ENCODE results near the gene SLC35A5. TPM values are rescaled to one million over a fixed set of nuclear protein-coding genes. Genes with fewer than 3 reads are reported as not detected.

SLC35A5 gene
- total and polyA plus RNA-seq, 5 donors from 2014 or later = 9.7 to 27.0 (median 25.2) TPM

GRCh38 chr3:112597945-112598344 is 36.1 kb downstream of the SLC35A5 start:
- no peaks in the 10 kb centered on the region for H3K27me3 ChIP-seq (ENCODE audit: control insufficient read depth, insufficient read depth, low read length)
- Mint-ChIP-seq H3K27ac (no peak overlapping the region), H3K4me1 (peaks cover 8 to 16% (median 8%) of the 10 kb centered on the region in 4 donors), H3K27me3 (no peaks in the 10 kb centered on the region), H3K4me3 (no peak overlapping the region), H3K36me3 (peaks cover 21% of the 10 kb centered on the region), H3K9me3 (peaks cover 0 to 3% (median 0%) of the 10 kb centered on the region in 7 donors)
- H3K27ac ChIP-seq (ENCODE audit: insufficient read depth, low read length, poor library complexity, severe bottlenecking) = no peak overlapping the region
- DNase-seq = no peak
- H3K4me3 ChIP-seq (ENCODE audit: low read depth, low read length) = no peak overlapping the region
- H3K4me1 ChIP-seq (ENCODE audit: control insufficient read depth, insufficient read depth, low read length, poor library complexity, severe bottlenecking) = peaks cover 6% of the 10 kb centered on the region
- peaks cover 8% of the 10 kb centered on the region for H3K36me3 ChIP-seq (ENCODE audit: control insufficient read depth, insufficient read depth, low read length)
- no peaks in the 10 kb centered on the region for H3K9me3 ChIP-seq (ENCODE audit: control insufficient read depth in 2 of 2, low read length in 2 of 2)
- no peak for ATAC-seq (ENCODE audit: low read depth in 2 of 2)

GRCh38 chr3:112598731-112599130 is 36.9 kb downstream of the SLC35A5 start:
- Mint-ChIP-seq H3K9me3 (no peaks in the 10 kb centered on the region), H3K4me1 (peaks cover 8 to 16% (median 10%) of the 10 kb centered on the region in 4 donors), H3K4me3 (no peak overlapping the region), H3K36me3 (peaks cover 18% of the 10 kb centered on the region), H3K27me3 (no peaks in the 10 kb centered on the region), H3K27ac (no peak overlapping the region)
- Histone ChIP-seq H3K27ac (ENCODE audit: insufficient read depth, low read length, poor library complexity, severe bottlenecking) (no peak overlapping the region), H3K36me3 (ENCODE audit: control insufficient read depth, insufficient read depth, low read length) (peaks cover 3% of the 10 kb centered on the region), H3K4me1 (ENCODE audit: control insufficient read depth, insufficient read depth, low read length, poor library complexity, severe bottlenecking) (peaks cover 6% of the 10 kb centered on the region), H3K9me3 (ENCODE audit: control insufficient read depth in 2 of 2, low read length in 2 of 2) (no peaks in the 10 kb centered on the region), H3K27me3 (ENCODE audit: control insufficient read depth, insufficient read depth, low read length) (no peaks in the 10 kb centered on the region), H3K4me3 (ENCODE audit: low read depth, low read length) (no peak overlapping the region)
- DNase-seq = no peak
- ATAC-seq (ENCODE audit: low read depth in 2 of 2) = no peak

GRCh38 chr3:112602217-112602838 is 40.5 kb downstream of the SLC35A5 start:
- H3K4me1 Mint-ChIP-seq = peaks cover 8 to 21% (median 15%) of the 10 kb centered on the region in 4 donors
- H3K9me3 Mint-ChIP-seq = no peaks in the 10 kb centered on the region
- no peak overlapping the region for H3K4me3 Mint-ChIP-seq
- Histone ChIP-seq H3K27ac (ENCODE audit: insufficient read depth, low read length, poor library complexity, severe bottlenecking) (no peak overlapping the region), H3K36me3 (ENCODE audit: control insufficient read depth, insufficient read depth, low read length) (no peaks in the 10 kb centered on the region), H3K9me3 (ENCODE audit: control insufficient read depth in 2 of 2, low read length in 2 of 2) (no peaks in the 10 kb centered on the region), H3K4me1 (ENCODE audit: control insufficient read depth, insufficient read depth, low read length, poor library complexity, severe bottlenecking) (peaks cover 9% of the 10 kb centered on the region), H3K4me3 (ENCODE audit: low read depth, low read length) (no peak overlapping the region), H3K27me3 (ENCODE audit: control insufficient read depth, insufficient read depth, low read length) (no peaks in the 10 kb centered on the region)
- ATAC-seq (ENCODE audit: low read depth in 2 of 2) (no peak), DNase-seq (peak in 1 of 3 donors; percentile 37)
- peaks cover 10% of the 10 kb centered on the region for H3K36me3 Mint-ChIP-seq
- H3K27me3 Mint-ChIP-seq = peaks cover 4% of the 10 kb centered on the region
- no peak overlapping the region for H3K27ac Mint-ChIP-seq

DNA sequence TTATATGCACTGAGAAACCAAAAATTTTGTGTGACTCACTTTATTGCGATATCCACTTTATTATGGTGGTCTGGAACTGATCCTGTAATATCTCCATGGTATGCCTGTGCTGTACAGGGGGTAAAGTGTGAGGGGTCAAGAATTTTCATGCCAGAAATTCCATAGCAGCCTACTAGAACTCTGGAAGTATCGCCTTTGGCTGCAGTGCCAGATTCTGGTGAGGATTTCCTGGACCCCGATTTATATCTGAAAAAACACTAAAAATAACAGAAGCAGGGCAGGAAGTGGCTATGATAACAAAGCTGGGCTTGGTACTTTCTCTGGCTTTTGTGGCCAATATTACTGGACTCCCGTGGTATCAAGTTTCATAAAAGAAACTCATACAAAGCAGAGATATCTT is 42.7 kb downstream of the SLC35A5 start:
- Mint-ChIP-seq H3K27ac (no peak overlapping the region), H3K27me3 (peaks cover 17% of the 10 kb centered on the region), H3K4me3 (no peak overlapping the region), H3K36me3 (peaks cover under 1% of the 10 kb centered on the region), H3K4me1 (peaks cover 8 to 21% (median 16%) of the 10 kb centered on the region in 4 donors), H3K9me3 (no peaks in the 10 kb centered on the region)
- DNase-seq (peak in 1 of 3 donors; percentile 9), ATAC-seq (ENCODE audit: low read depth in 2 of 2) (no peak)
- H3K9me3 ChIP-seq (ENCODE audit: control insufficient read depth in 2 of 2, low read length in 2 of 2) = no peaks in the 10 kb centered on the region
- H3K4me3 ChIP-seq (ENCODE audit: low read depth, low read length) = no peak overlapping the region
- H3K4me1 ChIP-seq (ENCODE audit: control insufficient read depth, insufficient read depth, low read length, poor library complexity, severe bottlenecking) = peaks cover 9% of the 10 kb centered on the region
- H3K27me3 ChIP-seq (ENCODE audit: control insufficient read depth, insufficient read depth, low read length) = no peaks in the 10 kb centered on the region
- H3K36me3 ChIP-seq (ENCODE audit: control insufficient read depth, insufficient read depth, low read length) = no peaks in the 10 kb centered on the region
- H3K27ac ChIP-seq (ENCODE audit: insufficient read depth, low read length, poor library complexity, severe bottlenecking) = no peak overlapping the region

DNA sequence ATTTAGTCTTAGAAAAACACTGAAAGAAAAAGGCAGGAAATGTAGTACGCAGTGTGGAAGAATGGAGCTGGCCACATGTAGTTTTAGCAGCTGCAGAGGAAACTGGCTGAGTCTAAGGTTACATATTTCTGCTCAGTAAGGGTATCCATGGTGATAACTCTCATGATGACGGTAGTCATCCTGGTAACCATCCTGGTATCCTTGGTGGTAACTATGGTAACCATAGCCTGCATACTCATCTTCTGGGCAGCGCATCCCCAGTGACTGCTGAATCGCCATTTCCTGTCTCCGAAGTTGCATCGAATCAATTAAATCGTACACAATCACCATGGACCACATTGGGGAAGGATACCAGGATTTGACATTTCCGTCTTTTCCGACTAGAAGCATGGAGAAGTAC is 43.4 kb downstream of the SLC35A5 start:
- Histone ChIP-seq H3K27ac (ENCODE audit: insufficient read depth, low read length, poor library complexity, severe bottlenecking) (no peak overlapping the region), H3K4me1 (ENCODE audit: control insufficient read depth, insufficient read depth, low read length, poor library complexity, severe bottlenecking) (peaks cover 9% of the 10 kb centered on the region), H3K4me3 (ENCODE audit: low read depth, low read length) (no peak overlapping the region), H3K36me3 (ENCODE audit: control insufficient read depth, insufficient read depth, low read length) (no peaks in the 10 kb centered on the region), H3K9me3 (ENCODE audit: control insufficient read depth in 2 of 2, low read length in 2 of 2) (no peaks in the 10 kb centered on the region), H3K27me3 (ENCODE audit: control insufficient read depth, insufficient read depth, low read length) (no peaks in the 10 kb centered on the region)
- H3K27me3 Mint-ChIP-seq = peaks cover 21% of the 10 kb centered on the region
- H3K4me1 Mint-ChIP-seq = peaks cover 8 to 21% (median 17%) of the 10 kb centered on the region in 4 donors
- DNase-seq (no peak), ATAC-seq (ENCODE audit: low read depth in 2 of 2) (no peak)
- no peak overlapping the region for H3K4me3 Mint-ChIP-seq
- no peaks in the 10 kb centered on the region for H3K9me3 Mint-ChIP-seq
- H3K27ac Mint-ChIP-seq = no peak overlapping the region
- H3K36me3 Mint-ChIP-seq = no peaks in the 10 kb centered on the region

DNA sequence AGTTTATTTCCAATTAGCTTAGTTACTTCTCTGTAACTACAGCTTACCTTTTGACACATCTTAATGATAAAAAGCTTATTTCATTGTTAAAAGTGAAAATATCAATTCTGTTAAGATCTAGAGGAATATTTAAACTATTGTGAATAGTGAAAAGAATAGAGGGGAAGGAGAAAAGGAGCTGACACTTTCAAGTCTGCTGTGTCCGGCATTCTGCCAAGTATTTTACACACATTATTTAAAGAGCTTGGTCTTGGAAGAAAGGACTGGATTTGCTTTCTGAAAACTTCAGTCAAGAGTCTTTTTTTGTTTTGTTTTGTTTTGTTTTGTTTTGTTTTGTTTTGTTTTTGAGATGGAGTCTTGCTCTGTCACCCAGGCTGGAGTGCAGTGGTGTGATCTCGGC is 44.3 kb downstream of the SLC35A5 start:
- no peaks in the 10 kb centered on the region for H3K36me3 Mint-ChIP-seq
- H3K27me3 Mint-ChIP-seq = peaks cover 22% of the 10 kb centered on the region
- no peaks in the 10 kb centered on the region for H3K9me3 Mint-ChIP-seq
- H3K27ac ChIP-seq (ENCODE audit: insufficient read depth, low read length, poor library complexity, severe bottlenecking) = no peak overlapping the region
- no peaks in the 10 kb centered on the region for H3K27me3 ChIP-seq (ENCODE audit: control insufficient read depth, insufficient read depth, low read length)
- H3K9me3 ChIP-seq (ENCODE audit: control insufficient read depth in 2 of 2, low read length in 2 of 2) = no peaks in the 10 kb centered on the region
- no peak for DNase-seq
- H3K4me1 Mint-ChIP-seq = peaks cover 8 to 21% (median 17%) of the 10 kb centered on the region in 4 donors
- H3K4me3 ChIP-seq (ENCODE audit: low read depth, low read length) = no peak overlapping the region
- H3K4me3 Mint-ChIP-seq = no peak overlapping the region
- H3K36me3 ChIP-seq (ENCODE audit: control insufficient read depth, insufficient read depth, low read length) = no peaks in the 10 kb centered on the region
- H3K27ac Mint-ChIP-seq = no peak overlapping the region
- H3K4me1 ChIP-seq (ENCODE audit: control insufficient read depth, insufficient read depth, low read length, poor library complexity, severe bottlenecking) = peaks cover 9% of the 10 kb centered on the region
- ATAC-seq (ENCODE audit: low read depth in 2 of 2) = no peak

GRCh38 chr3:112607863-112608262 is 46.0 kb downstream of the SLC35A5 start:
- Mint-ChIP-seq H3K9me3 (no peaks in the 10 kb centered on the region), H3K27ac (no peak overlapping the region), H3K4me3 (no peak overlapping the region), H3K36me3 (no peaks in the 10 kb centered on the region), H3K4me1 (peaks cover 0 to 13% (median 6%) of the 10 kb centered on the region in 4 donors), H3K27me3 (peaks cover 27% of the 10 kb centered on the region)
- no peak for ATAC-seq (ENCODE audit: low read depth in 2 of 2)
- H3K4me1 ChIP-seq (ENCODE audit: control insufficient read depth, insufficient read depth, low read length, poor library complexity, severe bottlenecking) = peaks cover 3% of the 10 kb centered on the region
- DNase-seq = no peak
- H3K27ac ChIP-seq (ENCODE audit: insufficient read depth, low read length, poor library complexity, severe bottlenecking) = no peak overlapping the region
- H3K4me3 ChIP-seq (ENCODE audit: low read depth, low read length) = no peak overlapping the region
- peaks cover 2% of the 10 kb centered on the region for H3K27me3 ChIP-seq (ENCODE audit: control insufficient read depth, insufficient read depth, low read length)
- no peaks in the 10 kb centered on the region for H3K36me3 ChIP-seq (ENCODE audit: control insufficient read depth, insufficient read depth, low read length)
- no peaks in the 10 kb centered on the region for H3K9me3 ChIP-seq (ENCODE audit: control insufficient read depth in 2 of 2, low read length in 2 of 2)

- peaks cover 0 to 5% (median 2%) of the 10 kb centered on the region in 4 donors for H3K4me1 Mint-ChIP-seq
- H3K4me3 Mint-ChIP-seq = no peak overlapping the region
- ATAC-seq (ENCODE audit: low read depth in 2 of 2) (no peak), DNase-seq (no peak)
- Histone ChIP-seq H3K27me3 (ENCODE audit: control insufficient read depth, insufficient read depth, low read length) (peaks cover 2% of the 10 kb centered on the region), H3K27ac (ENCODE audit: insufficient read depth, low read length, poor library complexity, severe bottlenecking) (no peak overlapping the region), H3K9me3 (ENCODE audit: control insufficient read depth in 2 of 2, low read length in 2 of 2) (no peaks in the 10 kb centered on the region), H3K4me1 (ENCODE audit: control insufficient read depth, insufficient read depth, low read length, poor library complexity, severe bottlenecking) (no peaks in the 10 kb centered on the region), H3K4me3 (ENCODE audit: low read depth, low read length) (no peak overlapping the region), H3K36me3 (ENCODE audit: control insufficient read depth, insufficient read depth, low read length) (no peaks in the 10 kb centered on the region)
- H3K27ac Mint-ChIP-seq = no peak overlapping the region
- no peaks in the 10 kb centered on the region for H3K36me3 Mint-ChIP-seq
- peaks cover 34% of the 10 kb centered on the region for H3K27me3 Mint-ChIP-seq
- H3K9me3 Mint-ChIP-seq = no peaks in the 10 kb centered on the region
Measured at GRCh38 chr3:112610121-112610520, 48.3 kb downstream of the SLC35A5 start.
